Measurements from ENCODE around the gene TGFBR1.
"Not testable (repeated sequence)": the region's sequence is repeated elsewhere in the genome, so short reads cannot be mapped to it uniquely, and the experiment has no call there.

TGFBR1 gene

GRCh38 chr9:99076483-99077171, 28.3 kb upstream of the TGFBR1 start:
- DNase-seq, result no peak

DNA sequence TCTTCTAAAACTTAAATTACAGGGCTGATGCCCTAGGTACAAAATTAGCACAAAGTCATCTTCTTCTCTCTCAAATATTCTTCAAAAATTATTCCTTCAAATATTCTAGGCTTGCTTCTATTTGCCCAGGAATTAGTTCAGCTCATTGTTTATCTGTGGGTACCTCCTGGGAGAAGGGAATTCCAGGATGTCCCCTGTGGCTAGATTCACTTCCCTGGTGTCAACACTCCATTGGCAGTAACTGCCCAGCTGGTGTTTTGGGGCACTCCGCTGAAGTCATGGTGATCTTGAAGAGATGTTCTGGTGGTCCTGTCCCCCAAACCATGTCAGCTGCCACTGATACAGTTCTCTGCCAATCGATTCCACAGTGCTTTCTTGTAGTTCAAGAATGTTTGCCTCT, 26.2 kb upstream of the TGFBR1 start:
- DNase-seq, result no peak

- DNase-seq, result no peak
Observed at GRCh38 chr9:99079542-99079941, 25.4 kb upstream of the TGFBR1 start.

DNA sequence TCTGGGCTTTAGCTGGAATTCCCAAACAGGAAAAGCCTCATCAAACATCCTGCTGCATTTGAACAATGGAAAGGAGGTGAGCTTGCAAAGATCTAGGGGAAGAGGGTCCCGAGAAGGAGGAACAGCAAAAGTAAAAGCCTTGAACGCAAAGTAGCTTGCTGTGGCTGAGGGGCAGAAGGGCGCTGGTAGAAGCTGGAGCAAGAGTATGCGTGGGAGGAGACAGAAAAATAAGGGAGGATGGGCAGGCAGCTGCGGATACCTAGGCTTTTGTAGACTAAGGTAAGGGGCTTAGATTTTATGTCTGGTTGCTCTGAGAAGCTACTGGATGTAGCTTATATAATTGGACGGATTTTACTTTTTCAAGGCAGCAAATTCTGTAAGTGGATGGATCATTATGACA, 21.9 kb upstream of the TGFBR1 start:
- DNase-seq, result no peak

- no peak for DNase-seq
Observed at GRCh38 chr9:99085949-99086948, 18.7 kb upstream of the TGFBR1 start.

GRCh38 chr9:99087462-99087861, 17.5 kb upstream of the TGFBR1 start:
- no peak for DNase-seq

GRCh38 chr9:99090336-99091130, 14.4 kb upstream of the TGFBR1 start:
- no peak for DNase-seq

DNA sequence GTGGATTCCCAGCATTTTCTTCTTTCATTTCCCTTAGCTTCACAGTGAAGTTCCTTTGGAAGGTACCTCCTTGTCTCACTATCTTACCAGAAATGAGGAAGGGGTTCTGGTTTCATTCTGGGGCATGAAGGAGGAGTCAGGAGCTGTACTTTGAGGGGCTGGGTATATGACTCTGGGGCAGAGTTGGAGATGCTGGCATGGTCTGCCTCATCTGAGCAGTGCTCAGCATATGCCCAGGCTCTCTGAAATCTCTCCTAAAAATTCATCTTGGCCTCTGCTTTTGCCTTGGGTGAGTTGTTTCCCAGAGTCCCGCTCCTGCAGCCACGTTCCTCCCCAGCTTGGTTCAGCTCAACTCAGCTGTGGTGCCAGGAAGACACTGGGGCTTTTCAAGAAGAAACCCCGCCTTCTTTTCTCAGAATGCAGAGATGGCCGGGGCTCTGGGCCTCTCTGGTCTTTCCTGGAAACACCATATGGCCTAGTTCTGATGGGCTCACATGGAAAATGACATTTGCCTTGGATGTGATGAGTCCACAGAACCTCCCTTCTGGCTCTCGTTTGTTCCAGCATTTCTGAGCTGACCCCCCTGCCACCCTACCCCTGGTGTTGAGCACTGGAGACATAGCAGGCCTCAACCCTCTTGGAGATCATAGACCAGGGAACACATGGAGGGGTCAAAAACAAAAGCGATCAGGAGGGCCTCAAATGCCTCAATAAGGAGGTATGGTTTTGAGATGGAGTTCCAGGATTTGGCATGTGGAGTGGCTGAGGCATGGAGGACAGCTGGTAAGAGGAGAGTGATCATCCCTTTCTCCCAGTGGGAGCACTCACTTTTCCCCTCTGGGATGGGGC, 12.0 kb upstream of the TGFBR1 start:
- no peak for DNase-seq

DNA sequence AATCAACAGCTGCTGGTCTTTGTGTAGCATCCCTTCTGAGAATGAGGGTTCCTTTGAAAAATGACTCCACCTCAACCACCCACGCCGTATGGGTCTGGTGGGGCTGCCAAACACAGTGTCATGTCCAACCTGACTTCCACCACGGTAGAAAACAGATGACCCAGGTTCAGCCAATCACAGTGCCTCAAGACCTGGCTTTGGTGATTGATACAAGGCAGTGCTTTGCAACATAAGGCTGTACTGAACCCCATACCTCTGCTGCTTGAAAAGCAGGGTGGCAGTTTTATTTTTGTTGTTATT, 11.5 kb upstream of the TGFBR1 start:
- DNase-seq, result no peak

DNA sequence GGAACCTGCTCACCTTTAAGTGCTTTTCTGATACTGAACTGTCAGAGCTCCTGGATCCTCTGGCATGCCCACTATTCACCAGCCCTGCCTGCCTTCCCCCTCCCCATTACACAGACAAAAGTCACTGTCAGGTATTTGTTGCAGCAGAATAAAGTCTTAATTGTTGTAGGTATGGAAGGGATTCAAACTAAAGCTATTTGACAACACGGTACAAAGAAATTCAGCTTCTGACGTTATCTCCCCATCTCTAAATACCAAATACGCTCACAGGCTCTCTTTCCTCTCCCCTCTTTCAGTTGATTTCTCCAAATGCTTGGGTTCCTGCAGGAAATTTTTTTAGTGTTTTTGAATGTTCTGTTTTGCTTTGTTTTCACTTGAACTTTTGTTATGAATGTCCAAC, 9.3 kb upstream of the TGFBR1 start:
- DNase-seq, result no peak

DNA sequence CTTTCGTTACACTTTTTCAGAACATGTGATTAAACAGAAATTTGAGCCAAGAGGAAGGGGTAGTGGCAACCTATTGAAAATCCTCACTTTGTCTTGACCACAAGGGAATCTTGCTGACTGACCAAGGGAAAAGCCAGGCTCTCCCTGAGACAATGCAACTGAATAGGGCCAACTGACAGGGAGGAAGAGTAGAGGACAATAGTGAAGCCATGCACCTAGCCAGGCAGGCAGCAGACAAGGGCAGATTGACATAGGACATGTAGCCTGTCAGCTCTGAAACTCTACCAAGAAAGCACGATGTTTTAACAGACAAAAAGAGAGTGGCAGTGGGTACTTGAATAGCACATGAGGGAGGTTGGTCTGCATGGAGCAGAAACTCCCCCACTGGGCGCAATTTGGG, 8.5 kb upstream of the TGFBR1 start:
- DNase-seq, result no peak

GRCh38 chr9:99099806-99100585, 4.9 kb upstream of the TGFBR1 start:
- not testable (repeated sequence) for DNase-seq

DNA sequence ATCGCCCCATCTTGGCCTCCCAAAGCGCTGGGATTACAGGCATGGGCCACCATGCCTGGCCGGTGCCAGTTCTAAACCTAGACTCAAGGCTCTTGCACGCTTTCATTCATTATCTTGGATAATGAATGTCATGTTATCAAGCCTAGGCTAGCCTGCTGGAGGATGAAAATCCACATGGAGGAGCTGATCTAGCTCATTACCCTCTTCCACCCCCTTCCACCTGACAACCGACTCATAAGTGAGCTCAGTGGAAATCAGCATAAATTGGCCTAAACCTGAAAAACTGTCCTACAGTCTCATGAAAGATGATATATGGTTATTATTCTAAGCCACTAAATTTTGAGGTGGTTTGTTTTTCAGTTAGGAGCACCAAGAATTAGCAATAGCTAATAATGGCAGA, 3.6 kb upstream of the TGFBR1 start:
- DNase-seq, result no peak

GRCh38 chr9:99101812-99102211, 3.1 kb upstream of the TGFBR1 start:
- no peak for DNase-seq

DNA sequence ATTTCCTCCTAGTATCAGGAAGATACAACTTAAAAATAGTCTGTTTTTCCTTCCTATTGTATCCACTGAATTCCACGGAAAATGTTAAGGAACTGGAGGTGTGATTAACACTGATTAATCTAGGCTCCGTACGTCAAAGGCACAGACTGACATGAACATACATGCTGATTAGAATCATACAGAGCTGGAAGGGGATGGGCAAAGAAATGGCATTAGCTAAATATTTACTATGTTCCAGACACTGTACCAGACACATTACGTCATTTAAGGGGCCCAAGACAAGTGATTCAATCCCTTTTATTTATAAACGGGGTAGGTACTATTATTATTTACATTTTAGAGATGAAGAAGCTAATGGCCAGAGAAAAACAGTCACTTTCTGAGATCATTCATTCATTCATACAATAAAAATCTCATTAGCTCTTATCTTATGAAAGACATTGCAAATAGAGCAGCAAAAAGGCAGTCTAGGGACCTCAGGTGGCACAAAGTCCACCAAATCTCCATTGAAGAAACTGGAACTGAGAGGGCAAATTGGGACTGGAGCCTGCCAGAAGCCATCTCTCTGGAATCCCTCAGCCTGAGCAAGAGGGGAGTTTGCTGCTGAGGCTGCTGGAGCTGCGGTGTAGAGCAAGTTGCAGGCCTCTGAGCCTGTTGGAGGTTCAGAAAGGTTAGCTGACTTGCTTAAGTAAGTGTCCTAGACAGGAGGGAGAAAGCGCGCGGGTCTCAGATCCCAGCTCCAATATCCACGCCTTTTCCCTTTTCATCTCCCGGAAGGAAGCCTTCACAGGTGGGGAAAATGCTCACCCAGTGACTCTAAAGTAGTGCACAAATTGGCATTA, 1.6 kb upstream of the TGFBR1 start:
- no peak for DNase-seq

DNA sequence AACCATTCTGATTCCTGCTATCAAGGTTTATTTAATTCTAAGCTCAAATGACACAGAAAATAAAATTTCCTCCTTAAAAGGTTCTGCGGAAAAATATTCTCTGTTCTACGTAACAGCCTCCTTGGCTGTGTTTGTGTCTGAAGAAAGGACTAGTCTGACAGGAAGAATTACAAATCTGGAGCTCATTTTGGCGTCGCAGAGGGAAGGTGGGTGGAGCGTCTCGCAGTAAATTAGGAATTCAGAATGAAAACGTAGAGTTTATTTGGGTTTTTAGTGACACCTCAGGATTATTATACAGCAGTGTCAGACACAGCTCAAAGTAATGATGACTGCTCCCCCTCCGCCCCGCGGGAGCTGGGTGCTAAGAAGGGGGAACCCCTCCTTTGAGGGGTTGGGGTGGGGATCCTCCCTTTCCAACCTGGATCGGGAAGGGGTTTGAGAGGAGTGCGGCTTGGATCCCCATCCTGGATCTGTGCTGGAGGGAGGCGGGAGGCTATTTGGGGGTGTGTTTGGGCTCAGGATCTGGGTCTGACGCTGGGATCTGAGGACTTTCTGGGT, 933 bp upstream of the TGFBR1 start:
- DNase-seq, result no peak

GRCh38 chr9:99105152-99106043, 485 bp downstream of the TGFBR1 start:
- DNase-seq, result no peak

DNA sequence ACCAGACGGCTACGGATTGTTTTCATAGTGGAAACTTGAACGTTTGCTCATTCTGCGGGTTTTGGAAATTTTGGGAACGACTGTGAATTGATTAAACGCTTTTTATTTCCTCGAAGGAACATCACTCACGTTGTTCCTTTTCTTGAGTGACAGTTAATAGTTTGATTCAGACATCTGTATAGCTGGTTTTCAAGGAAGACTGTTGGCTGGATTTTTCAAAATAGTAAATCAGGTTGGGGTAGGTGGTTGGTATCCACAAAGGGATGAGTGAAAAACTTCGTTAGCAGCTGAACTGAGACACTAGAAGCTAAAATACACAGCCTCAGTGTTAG, 1.1 kb downstream of the TGFBR1 start:
- no peak for DNase-seq

DNA sequence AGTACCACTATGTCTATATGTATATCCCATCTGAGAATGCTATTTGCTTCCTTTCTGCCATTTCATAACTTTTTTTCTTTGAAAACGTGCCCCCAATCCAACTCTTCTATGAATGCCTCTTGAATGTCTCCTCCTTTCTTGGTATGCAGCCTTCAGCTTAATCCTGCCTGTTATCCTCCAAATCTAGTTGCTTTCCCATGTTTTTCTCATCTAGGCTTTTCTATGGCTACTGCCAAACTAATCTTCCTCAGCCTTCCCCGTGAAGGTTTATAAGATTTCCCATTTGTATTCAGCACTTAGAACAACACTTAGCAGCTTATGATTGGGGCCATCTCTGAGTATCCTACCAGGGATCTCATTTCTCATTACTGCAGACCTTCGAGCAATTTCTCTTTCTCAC, 2.5 kb downstream of the TGFBR1 start:
- DNase-seq, result no peak

DNA sequence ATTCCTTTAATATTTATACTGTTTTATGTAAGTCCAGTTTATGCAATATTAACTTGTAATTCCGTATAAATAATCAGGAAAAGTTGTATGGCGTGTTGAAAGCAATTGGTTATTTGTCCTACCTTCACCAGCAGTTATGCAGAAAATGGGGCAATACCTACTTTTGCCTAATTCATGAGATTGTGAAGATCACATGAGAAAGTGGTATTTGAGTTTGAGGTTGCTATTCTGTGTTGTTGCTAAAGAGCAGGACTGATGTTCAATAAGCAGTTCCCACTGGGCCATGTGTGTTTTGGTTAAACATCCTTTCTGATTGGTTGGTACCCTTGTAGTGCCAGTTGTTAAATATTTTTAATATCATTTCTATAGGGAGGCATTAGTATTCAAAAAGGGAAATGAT, 3.2 kb downstream of the TGFBR1 start:
- no peak for DNase-seq
